ENCODE measurements around the gene CXCR5. TPM values are rescaled to one million over a fixed set of nuclear protein-coding genes. Genes with fewer than 3 reads are reported as not detected.

CXCR5 gene
- total RNA-seq, 1 experiment from 2014 or later, result not detected

GRCh38 chr11:118881228-118881627, 2.5 kb upstream of the CXCR5 start:
- no TSS peak for BruUV-seq (replicated peaks)
- CTCF ChIA-PET, result no interaction called here
- DNase-seq, result no peak

GRCh38 chr11:118882491-118882890, 1.2 kb upstream of the CXCR5 start:
- Histone ChIP-seq H3F3A (ENCODE audit: low read length, unreplicated experiment) (no peaks in the 10 kb centered on the region), H3K79me2 (ENCODE audit: low read length) (no peaks in the 10 kb centered on the region), H4K20me1 (ENCODE audit: low read length) (no peaks in the 10 kb centered on the region), H3K27me3 (ENCODE audit: low read length) (no peaks in the 10 kb centered on the region), H3K4me1 (ENCODE audit: insufficient read depth, low read length) (peaks cover 2% of the 10 kb centered on the region), H3K4me3 (ENCODE audit: low read length) (no peak overlapping the region), H3K9me3 (ENCODE audit: low read length) (no peaks in the 10 kb centered on the region), H3K9me2 (replicated peaks; ENCODE audit: low read length) (no peaks in the 10 kb centered on the region), H2AFZ (ENCODE audit: low read length) (no peak overlapping the region), H3K36me3 (ENCODE audit: low read depth, low read length) (no peaks in the 10 kb centered on the region), H3K9ac (ENCODE audit: low read length) (no peak overlapping the region), H3K4me2 (ENCODE audit: low read length) (no peak overlapping the region), H3K27ac (ENCODE audit: low read length) (no peak overlapping the region)
- intact Hi-C loops (cut with micrococcal nuclease), result no loop called here
- ChIA-PET CTCF (no interaction called here), POLR2A (ENCODE audit: unreplicated experiment) (no interaction called here)
- DNase-seq (no peak), ATAC-seq (no peak)
- BruUV-seq (replicated peaks), result no TSS peak
- TF ChIP-seq CTCF (conservative IDR thresholded peaks at IDR 0.05; ENCODE audit: low read depth, low read length) (no peak), EZH2 (IDR thresholded peaks at IDR 0.05; ENCODE audit: low read length, unreplicated experiment) (no peak), EZH2phosphoT487 (IDR thresholded peaks at IDR 0.05; ENCODE audit: borderline replicate concordance, low read length) (no peak)

More at GRCh38 chr11:118881228-118881627, 2.5 kb upstream of the CXCR5 start:
- Histone ChIP-seq H3K4me3 (ENCODE audit: low read length) (no peak overlapping the region), H3K4me1 (ENCODE audit: insufficient read depth, low read length) (no peaks in the 10 kb centered on the region), H3F3A (ENCODE audit: low read length, unreplicated experiment) (no peaks in the 10 kb centered on the region), H3K27me3 (ENCODE audit: low read length) (no peaks in the 10 kb centered on the region), H3K27ac (ENCODE audit: low read length) (no peak overlapping the region), H3K36me3 (ENCODE audit: low read depth, low read length) (no peaks in the 10 kb centered on the region), H3K79me2 (ENCODE audit: low read length) (no peaks in the 10 kb centered on the region), H2AFZ (ENCODE audit: low read length) (no peak overlapping the region), H3K9me2 (replicated peaks; ENCODE audit: low read length) (no peaks in the 10 kb centered on the region), H3K9ac (ENCODE audit: low read length) (no peak overlapping the region), H4K20me1 (ENCODE audit: low read length) (no peaks in the 10 kb centered on the region), H3K4me2 (ENCODE audit: low read length) (no peak overlapping the region), H3K9me3 (ENCODE audit: low read length) (no peaks in the 10 kb centered on the region)
- POLR2A ChIA-PET (ENCODE audit: unreplicated experiment), result no interaction called here
- ATAC-seq, result no peak
- intact Hi-C loops (cut with micrococcal nuclease), result no loop called here
- no peak for TF ChIP-seq EZH2phosphoT487 (IDR thresholded peaks at IDR 0.05; ENCODE audit: borderline replicate concordance, low read length)
- no peak for TF ChIP-seq CTCF (conservative IDR thresholded peaks at IDR 0.05; ENCODE audit: low read depth, low read length)
- TF ChIP-seq EZH2 (IDR thresholded peaks at IDR 0.05; ENCODE audit: low read length, unreplicated experiment), result no peak

GRCh38 chr11:118883004-118883367, 706 bp upstream of the CXCR5 start:
- CTCF ChIA-PET, result interaction anchor here (0.6 kb wide), 1 partner anchor 587 kb away, joined by 4 read pairs; no protein-coding TSS in a partner anchor
- H3K27ac ChIP-seq (ENCODE audit: low read length), result no peak overlapping the region
- ATAC-seq, result no peak
- BruUV-seq (replicated peaks), result no TSS peak
- H3K27me3 ChIP-seq (ENCODE audit: low read length), result no peaks in the 10 kb centered on the region
- H3K9me3 ChIP-seq (ENCODE audit: low read length), result no peaks in the 10 kb centered on the region
- H3K36me3 ChIP-seq (ENCODE audit: low read depth, low read length), result no peaks in the 10 kb centered on the region
- intact Hi-C loops (cut with micrococcal nuclease), result no loop called here
- peaks cover 7% of the 10 kb centered on the region for H3K4me1 ChIP-seq (ENCODE audit: insufficient read depth, low read length)
- POLR2A ChIA-PET (ENCODE audit: unreplicated experiment), result no interaction called here
- H3F3A ChIP-seq (ENCODE audit: low read length, unreplicated experiment), result no peaks in the 10 kb centered on the region
- no peaks in the 10 kb centered on the region for H4K20me1 ChIP-seq (ENCODE audit: low read length)
- no peak overlapping the region for H3K9ac ChIP-seq (ENCODE audit: low read length)
- no peak overlapping the region for H3K4me2 ChIP-seq (ENCODE audit: low read length)
- no peaks in the 10 kb centered on the region for H3K79me2 ChIP-seq (ENCODE audit: low read length)
- no peaks in the 10 kb centered on the region for H3K9me2 ChIP-seq (replicated peaks; ENCODE audit: low read length)
- no peak overlapping the region for H2AFZ ChIP-seq (ENCODE audit: low read length)
- no peak overlapping the region for H3K4me3 ChIP-seq (ENCODE audit: low read length)
- TF ChIP-seq EZH2phosphoT487 (IDR thresholded peaks at IDR 0.05; ENCODE audit: borderline replicate concordance, low read length) (no peak), CTCF (conservative IDR thresholded peaks at IDR 0.05; ENCODE audit: low read depth, low read length) (no peak), EZH2 (IDR thresholded peaks at IDR 0.05; ENCODE audit: low read length, unreplicated experiment) (no peak)
- no peak for DNase-seq
